NT2/D1 (cell line): ENCODE measurements around the gene NOX5.

Experiments
- YY1 ChIP-seq: IDR thresholded peaks from 2 replicates; pipeline ENCODE4 v1.6.1; 2011; ENCODE audit not compliant: insufficient read length, insufficient read depth
- ZNF274 ChIP-seq: IDR thresholded peaks from 2 replicates; pipeline ENCODE4 v1.6.1; 2011; ENCODE audit warnings: mild to moderate bottlenecking, low read depth, low read length

DNA sequence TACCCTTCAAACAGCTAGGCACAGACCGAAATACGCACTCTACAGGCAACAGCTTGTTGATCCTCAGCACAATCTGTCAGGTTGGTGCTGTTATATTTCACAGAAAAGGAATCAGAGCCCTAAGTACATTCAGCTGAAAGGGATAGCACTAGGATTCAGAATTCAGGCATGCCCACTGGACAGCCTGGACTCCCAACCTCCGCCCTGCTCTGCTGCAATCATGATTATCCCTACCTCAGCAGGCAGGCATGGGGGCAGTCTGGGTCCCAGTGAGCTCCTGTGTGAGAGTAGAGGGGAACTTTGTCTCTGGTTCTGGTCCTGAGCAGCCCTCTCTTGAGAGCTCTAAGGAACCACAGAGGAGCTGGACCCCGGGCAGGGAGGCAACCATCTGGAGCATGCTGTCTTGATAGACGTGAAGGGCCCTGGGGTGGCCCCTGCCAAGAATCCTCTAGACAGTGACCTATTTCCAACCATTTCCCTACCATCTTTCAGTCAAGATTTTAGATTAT is 23.4 kb upstream of the NOX5 start:
- TF ChIP-seq ZNF274 (no peak), YY1 (no peak)
